ENCODE results near the gene NDUFAF7. TPM values are rescaled to one million over a fixed set of nuclear protein-coding genes. Genes with fewer than 3 reads are reported as not detected.
"Not testable (repeated sequence)": the region's sequence is repeated elsewhere in the genome, so short reads cannot be mapped to it uniquely, and the experiment has no call there.

The NDUFAF7 gene, protein sequence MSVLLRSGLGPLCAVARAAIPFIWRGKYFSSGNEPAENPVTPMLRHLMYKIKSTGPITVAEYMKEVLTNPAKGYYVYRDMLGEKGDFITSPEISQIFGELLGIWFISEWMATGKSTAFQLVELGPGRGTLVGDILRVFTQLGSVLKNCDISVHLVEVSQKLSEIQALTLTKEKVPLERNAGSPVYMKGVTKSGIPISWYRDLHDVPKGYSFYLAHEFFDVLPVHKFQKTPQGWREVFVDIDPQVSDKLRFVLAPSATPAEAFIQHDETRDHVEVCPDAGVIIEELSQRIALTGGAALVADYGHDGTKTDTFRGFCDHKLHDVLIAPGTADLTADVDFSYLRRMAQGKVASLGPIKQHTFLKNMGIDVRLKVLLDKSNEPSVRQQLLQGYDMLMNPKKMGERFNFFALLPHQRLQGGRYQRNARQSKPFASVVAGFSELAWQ
- 13.0 TPM for total RNA-seq

DNA sequence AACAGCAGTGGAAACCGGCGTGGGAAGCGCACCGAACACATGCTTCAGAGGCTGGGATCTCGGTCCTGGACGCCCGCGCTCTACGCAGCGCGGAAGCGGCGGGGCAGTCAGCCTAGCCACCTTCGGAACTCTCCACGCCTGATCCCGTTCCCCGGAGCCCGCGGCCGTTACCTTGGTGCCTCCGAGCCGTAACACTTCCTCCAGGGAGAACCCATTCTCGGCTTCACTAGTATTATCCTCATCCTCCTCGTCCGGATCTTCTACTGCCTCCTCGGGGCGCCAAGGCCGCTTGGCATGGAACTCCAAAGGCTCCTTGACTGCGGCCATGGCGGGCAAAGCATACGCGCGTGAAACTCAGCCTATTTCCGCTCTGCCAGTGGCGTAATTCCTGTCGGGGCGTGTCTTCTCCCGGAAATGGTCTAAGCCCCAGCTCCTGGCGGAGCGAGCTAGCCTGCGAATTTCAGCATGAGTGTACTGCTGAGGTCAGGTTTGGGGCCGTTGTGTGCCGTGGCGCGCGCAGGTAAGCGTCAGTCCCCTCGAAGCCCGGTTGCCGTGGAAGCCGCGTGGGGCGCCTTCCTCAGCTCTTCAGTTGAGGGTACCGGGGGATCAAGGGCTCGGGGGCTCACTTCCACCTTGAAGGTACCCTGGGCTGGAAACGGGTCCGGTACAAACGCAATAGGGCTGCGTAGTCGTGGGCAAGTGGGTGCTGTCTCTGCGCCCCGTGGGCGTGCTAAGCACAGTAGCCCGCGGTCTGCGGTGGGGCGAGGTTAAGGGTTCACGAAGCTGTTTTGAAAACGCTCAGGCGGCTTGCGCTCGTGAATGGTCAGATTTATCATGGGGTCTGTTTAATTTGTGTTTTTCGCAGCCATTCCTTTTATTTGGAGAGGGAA lies at the start of gene NDUFAF7, which contains the start of gene CEBPZ:
Gene NDUFAF7 (plus strand): TSS at position 418 of the 890 bp plus-strand sequence. CDS start 48 bp downstream, at position 466.
Gene CEBPZ (minus strand): TSS at position 356 of the 890 bp plus-strand sequence. CDS start 29 bp downstream, at position 327.
- DNase-seq, result peak; percentile 91

DNA sequence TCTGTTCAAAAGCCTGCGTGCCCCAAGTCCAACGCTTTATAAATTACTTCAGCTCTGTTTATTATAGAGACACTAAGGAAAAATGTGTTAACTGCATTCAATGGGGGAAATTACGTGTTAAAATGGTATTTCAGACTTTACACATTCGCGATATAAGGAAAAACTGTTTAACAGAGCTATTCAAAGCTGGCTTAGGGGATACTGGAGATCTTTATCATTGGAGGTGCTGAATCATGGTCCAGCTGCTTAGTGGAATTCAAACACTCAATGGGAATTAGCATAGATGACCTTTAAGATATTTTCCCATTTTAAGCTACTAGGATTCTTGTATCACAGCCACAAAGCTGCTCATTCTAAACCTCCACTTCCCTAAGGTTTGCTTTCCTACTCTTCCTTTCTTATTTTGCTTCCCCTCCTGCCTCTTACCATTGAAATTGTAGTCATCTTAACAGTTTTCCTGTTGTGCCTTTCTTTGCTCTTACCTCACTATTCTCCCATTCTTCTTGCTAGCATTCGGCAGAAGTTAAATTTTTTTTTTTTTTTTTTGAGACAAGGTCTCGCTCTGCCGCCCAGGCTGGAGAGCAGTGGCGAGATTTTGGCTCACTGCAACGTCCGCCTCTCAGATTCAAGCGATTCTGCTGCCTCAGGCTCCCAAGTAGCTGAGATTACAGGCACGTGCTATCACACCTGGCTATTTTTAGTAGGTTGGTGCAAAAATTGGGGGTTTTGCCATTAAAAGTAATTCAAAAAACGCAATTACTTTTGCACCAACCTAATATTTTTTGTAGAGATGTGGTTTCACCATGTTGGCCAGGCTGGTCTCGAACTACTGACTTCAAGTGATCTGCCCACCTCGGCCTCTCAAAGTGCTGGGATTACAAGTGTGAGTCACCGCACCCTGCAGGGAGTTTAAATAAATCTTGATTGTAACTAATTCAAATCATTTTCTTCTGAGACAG lies 49.5 kb upstream of the NDUFAF7 start:
- DNase-seq, result no peak

GRCh38 chr2:37188570-37188969 lies 42.9 kb upstream of the NDUFAF7 start, which contains the start of gene SULT6B1:
SULT6B1 (minus strand) TSS chr2:37188670; CDS start chr2:37188640, 30 bp downstream.
- no peak for DNase-seq

DNA sequence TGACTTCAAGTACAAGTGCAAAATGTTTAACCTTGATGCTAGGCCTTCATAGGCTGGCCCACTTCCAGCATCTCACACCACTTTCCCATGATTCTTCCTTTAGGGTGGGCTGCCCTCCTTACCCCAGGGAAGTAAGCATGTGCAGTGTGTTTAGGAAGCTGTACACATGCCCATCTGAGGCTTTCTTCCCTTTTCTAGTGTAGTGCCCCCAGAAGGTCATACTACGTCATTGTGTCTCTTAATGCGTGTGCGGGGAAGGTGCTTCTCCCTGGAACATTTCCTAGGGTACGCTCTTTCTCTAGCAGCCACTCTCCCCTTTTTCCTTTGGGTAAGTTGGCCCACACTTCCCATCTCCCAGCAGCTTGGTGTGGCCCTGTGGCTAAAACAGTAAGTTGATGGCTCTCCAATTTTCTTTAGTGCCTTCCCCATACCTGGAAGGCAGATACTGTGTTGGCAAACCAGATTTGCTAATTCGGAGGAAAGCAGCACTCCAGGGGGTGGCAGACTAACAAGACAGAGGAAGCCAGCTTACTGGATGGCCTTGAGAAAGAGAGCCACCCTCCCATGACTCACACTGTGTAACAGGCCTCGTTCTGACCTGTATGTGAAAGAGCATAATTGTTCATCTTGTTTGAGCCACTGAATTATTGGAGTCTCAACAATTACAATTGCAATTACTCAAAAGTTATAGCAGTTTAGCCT lies 41.9 kb upstream of the NDUFAF7 start:
- DNase-seq, result no peak

DNA sequence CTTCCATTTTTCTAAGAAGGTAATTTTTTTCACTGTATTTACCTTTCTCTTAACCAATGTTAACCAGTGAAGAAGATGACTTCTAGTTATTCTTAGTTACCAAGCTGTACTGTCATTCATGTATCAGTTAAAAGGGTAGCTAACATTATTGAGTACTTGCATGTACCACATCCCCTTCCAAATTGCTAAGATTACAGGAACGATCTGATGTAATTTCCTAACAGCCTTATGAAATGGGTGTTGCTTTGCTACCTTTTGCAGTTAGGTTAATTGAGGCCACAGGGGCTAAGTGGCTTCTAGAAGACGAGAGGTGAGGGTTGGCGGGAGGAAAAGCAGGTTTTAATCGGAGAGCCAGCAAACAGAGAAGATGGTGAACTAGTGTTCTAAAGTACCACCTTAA lies 41.2 kb upstream of the NDUFAF7 start:
- DNase-seq, result no peak

DNA sequence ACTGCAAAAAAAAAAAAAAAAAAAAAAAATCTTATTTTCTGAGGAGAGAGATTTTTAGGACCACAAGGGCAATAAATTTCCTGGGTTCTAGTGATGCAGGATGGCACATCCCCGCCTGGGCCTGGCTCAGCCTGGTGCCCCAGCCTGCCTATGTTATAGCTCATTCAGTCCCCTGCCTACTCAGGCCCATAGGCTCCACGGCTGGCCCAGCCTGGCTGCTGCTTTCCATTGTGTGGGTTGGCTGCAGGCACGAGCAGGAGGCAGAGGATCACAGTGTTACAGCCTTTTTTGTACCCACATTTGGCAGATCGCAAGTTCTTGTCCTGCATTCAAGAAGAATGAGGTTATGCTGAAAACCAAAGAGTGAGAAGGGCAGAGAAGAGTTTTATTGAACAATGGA lies 40.2 kb upstream of the NDUFAF7 start:
- DNase-seq, result no peak

GRCh38 chr2:37191747-37192146 lies 39.7 kb upstream of the NDUFAF7 start:
- no peak for DNase-seq

- no peak for DNase-seq
Observed at GRCh38 chr2:37192551-37192950, 38.9 kb upstream of the NDUFAF7 start.

DNA sequence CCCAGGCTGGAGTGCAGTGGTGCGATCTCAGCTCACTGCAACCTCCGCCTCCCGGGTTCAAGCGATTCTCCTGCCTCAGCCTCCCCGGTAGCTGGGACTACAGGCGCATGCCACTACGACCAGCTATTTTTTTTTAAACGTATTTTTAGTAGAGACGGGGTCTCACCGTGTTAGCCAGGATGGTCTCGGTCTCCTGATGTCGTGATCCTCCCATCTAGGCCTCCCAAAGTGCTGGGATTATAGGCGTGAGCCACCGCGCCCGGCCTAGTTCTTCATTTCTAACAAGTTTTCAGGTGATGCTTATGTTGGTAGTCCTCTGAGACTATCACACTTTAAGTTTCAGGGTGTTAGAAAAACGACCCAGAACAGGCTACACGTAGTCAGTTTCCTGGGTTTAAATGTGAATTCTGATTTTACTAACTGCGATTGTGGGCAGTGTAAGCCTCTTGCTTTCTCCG lies 35.6 kb upstream of the NDUFAF7 start:
- not testable (repeated sequence) for DNase-seq

GRCh38 chr2:37196320-37197195 lies 34.9 kb upstream of the NDUFAF7 start, which contains the start of gene CEBPZOS:
CEBPZOS (plus strand) TSS chr2:37196496; CDS start chr2:37199705, 3,209 bp downstream.
- DNase-seq, result peak; percentile 67

- no peak for DNase-seq
Observed at GRCh38 chr2:37198681-37199065, 32.8 kb upstream of the NDUFAF7 start.

GRCh38 chr2:37201208-37201607 lies 30.2 kb upstream of the NDUFAF7 start:
- no peak for DNase-seq

DNA sequence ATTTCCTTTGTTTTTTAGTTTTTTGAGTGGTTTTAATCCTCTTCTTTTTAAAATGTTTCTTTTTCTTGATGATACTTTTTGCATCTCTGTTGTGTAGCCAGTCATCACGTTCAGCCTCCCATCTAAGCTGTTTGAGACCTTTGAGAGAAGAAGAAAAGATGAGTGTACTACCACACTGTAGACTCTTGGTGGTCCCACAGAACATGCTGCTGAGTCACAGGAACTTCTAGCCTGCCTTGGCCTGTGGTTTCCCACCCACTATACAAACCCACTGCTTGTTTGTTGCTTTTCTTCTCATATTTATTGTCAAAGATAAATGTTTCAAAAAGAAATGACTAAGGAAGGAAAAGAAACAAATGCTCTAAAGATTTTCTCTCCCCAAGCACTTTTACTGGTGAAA lies 29.7 kb upstream of the NDUFAF7 start:
- no peak for DNase-seq

- DNase-seq, result no peak
Observed at GRCh38 chr2:37203708-37204107, 27.8 kb upstream of the NDUFAF7 start.

DNA sequence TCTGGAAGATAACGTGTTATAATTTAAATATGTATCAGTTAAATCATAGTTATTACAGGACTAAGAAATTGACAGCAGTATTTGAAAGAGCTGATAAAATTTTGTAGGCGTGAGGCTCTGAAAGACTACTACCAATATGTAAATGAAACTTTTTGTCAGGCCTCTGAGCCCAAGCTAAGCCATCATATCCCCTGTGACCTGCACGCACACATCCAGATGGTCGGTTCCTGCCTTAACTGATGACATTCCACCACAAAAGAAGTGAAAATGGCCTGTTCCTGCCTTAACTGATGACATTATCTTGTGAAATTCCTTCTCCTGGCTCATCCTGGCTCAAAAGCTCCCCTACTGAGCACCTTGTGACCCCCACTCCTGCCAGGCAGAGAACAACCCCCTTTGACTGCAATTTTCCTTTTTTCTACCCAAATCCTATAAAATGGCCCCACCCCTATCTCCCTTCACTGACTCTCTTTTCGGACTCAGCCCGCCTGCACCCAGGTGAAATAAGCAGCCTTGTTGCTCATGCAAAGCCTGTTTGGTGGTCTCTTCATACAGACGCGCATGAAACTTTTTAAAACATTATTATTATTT lies 26.3 kb upstream of the NDUFAF7 start:
- DNase-seq, result not testable (repeated sequence)

DNA sequence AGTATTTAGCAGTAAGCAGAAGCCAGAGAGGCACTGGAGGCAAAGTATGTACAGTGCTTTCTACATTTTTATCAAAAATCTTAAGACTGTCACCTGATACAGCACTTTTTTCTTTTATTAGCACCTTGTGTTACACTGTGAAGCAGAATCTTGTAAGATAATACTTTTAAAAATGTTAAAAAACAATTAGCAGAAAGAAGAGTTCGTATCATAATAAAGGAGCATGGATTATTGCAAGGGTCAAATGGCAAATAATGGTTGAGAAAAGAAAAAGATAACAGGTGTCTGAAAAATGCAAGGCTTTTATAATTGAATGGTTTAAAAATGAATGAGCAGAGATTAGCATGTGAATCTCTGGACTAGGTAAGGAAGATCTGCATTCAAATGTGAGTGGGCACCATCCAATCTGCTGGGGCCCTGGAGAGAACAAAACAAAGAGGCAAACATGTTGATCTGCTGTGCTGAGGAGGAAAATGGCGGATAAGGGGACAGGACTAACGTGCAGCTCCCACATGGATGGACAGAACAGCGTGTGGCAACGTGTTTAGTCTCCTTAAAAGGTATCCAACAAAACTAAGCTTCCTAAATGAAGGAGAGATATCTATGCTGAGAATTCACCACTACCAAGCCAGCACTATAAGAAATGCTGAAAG lies 25.6 kb upstream of the NDUFAF7 start:
- no peak for DNase-seq

DNA sequence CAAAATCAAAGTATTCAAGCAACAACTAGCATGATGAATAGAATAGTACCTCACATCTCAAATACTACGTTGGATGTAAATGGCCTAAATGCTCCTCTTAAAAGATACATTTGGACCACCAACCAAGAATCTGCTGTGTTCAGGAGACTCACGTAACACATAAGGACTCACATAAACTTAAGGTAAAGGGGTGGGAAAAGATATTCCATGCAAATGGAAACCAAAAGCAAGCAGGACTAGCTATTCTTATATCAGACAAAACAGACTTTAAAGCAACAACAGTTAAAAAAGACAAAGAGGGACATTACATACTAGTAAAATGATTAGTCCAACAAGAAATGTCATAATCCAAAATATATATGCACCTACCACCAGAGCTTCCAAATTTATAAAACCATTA lies 24.7 kb upstream of the NDUFAF7 start:
- not testable (repeated sequence) for DNase-seq

- DNase-seq, result no peak
Observed at GRCh38 chr2:37211212-37211611, 20.2 kb upstream of the NDUFAF7 start.

- DNase-seq, result no peak
Observed at GRCh38 chr2:37211939-37212338, 19.5 kb upstream of the NDUFAF7 start.

All from skin of body (tissue), 2 donors.